Cardiac septum (tissue), 1 donor: ENCODE measurements around the gene MKRN1. TPM values are rescaled to one million over a fixed set of nuclear protein-coding genes. Genes with fewer than 3 reads are reported as not detected.
"Not testable (repeated sequence)": the region's sequence is repeated elsewhere in the genome, so short reads cannot be mapped to it uniquely, and the experiment has no call there.

Experiments used
- DNase-seq: peaks from one replicate; pipeline ENCODE4 v3.0.0-alpha.2; 2020; ENCODE audit warnings: low spot score
- intact Hi-C: fragments of 100-400 bp; cut with DNase I; formaldehyde crosslinking; loops from one replicate; pipeline ENCODE4 v1.14.0; 2022
- long read RNA-seq: library from polyadenylated mRNA; unstranded; transcript quantifications from one replicate; pipeline ENCODE4 v2.0.0, GENCODE V29; 2021
- total RNA-seq: library from RNA; stranded (reverse); fragmentation: NEBNext Ultra II Directional; extraction: Animal tissue kit (Norgen Biotek cat#: 25700); gene quantifications from one replicate; pipeline ENCODE4 v1.2.1, GENCODE V29; 2021
- donor health status: DM: no; HTN: no; CAD: no.

MKRN1 gene
- 95.0 TPM for total RNA-seq
- long read RNA-seq, transcript MKRN1-202 (5 exons, 1,601 nt): minor isoform, 51 of 311 reads
- long read RNA-seq, transcript MKRN1-201 (8 exons, 3,151 nt): major isoform, 203 of 311 reads
- long read RNA-seq, partial matches to known transcripts: 23 of 311 reads
- long read RNA-seq, other reads (novel, unspliced or antisense): 27 of 311 reads

GRCh38 chr7:140479062-140479738 lies at the start of gene MKRN1:
TSS of gene MKRN1 (minus strand) at chr7:140479505. CDS start at chr7:140479344, 161 bp downstream.
- intact Hi-C loops: loop anchor here (2.0 to 5.0 kb wide), 2 partner anchors 38 to 174 kb away; no protein-coding TSS in a partner anchor

GRCh38 chr7:140526787-140527664 lies 47.7 kb upstream of the MKRN1 start:
- intact Hi-C loops: no loop called here
- no peak for DNase-seq

More at GRCh38 chr7:140479062-140479738, at the start of gene MKRN1:
- DNase-seq: peak; percentile 98

- no peak for DNase-seq
- intact Hi-C loops: no loop called here
Observed at GRCh38 chr7:140526214-140526613, 46.9 kb upstream of the MKRN1 start.

GRCh38 chr7:140525743-140526142 lies 46.4 kb upstream of the MKRN1 start:
- no peak for DNase-seq
- intact Hi-C loops: no loop called here

- intact Hi-C loops: no loop called here
- DNase-seq: no peak
Observed at GRCh38 chr7:140521421-140521820, 42.1 kb upstream of the MKRN1 start.

- intact Hi-C loops: loop anchor here (5.0 kb wide), 2 partner anchors 42 to 48 kb away; partner anchors contain the start of gene MKRN1
- DNase-seq: no peak
Observed at GRCh38 chr7:140519007-140519399, 39.7 kb upstream of the MKRN1 start.

GRCh38 chr7:140518370-140519006 lies 39.2 kb upstream of the MKRN1 start:
- intact Hi-C loops: loop anchor here (1.0 to 5.0 kb wide), 3 partner anchors 41 to 135 kb away; partner anchors contain the start of gene MKRN1
- DNase-seq: no peak

- DNase-seq: peak; percentile 92
- intact Hi-C loops: loop anchor here (1.0 to 5.0 kb wide), 3 partner anchors 40 to 136 kb away; partner anchors contain the start of gene MKRN1
Observed at GRCh38 chr7:140517546-140518369, 38.5 kb upstream of the MKRN1 start.

- DNase-seq: no peak
- intact Hi-C loops: no loop called here
Observed at GRCh38 chr7:140512317-140513000, 33.2 kb upstream of the MKRN1 start.

GRCh38 chr7:140509789-140510188 lies 30.5 kb upstream of the MKRN1 start:
- DNase-seq: no peak
- intact Hi-C loops: no loop called here

GRCh38 chr7:140507556-140507955 lies 28.3 kb upstream of the MKRN1 start:
- intact Hi-C loops, DNase-seq: not testable (repeated sequence)

- DNase-seq: peak; percentile 78
- intact Hi-C loops: no loop called here
Observed at GRCh38 chr7:140506788-140507464, 27.6 kb upstream of the MKRN1 start.

GRCh38 chr7:140501966-140502365 lies 22.7 kb upstream of the MKRN1 start:
- intact Hi-C loops: no loop called here
- DNase-seq: no peak

GRCh38 chr7:140497807-140498206 lies 18.5 kb upstream of the MKRN1 start:
- intact Hi-C loops, DNase-seq: not testable (repeated sequence)

- no peak for DNase-seq
- intact Hi-C loops: no loop called here
Observed at GRCh38 chr7:140497241-140497769, 18.0 kb upstream of the MKRN1 start.

GRCh38 chr7:140495514-140496097 lies 16.3 kb upstream of the MKRN1 start:
- no peak for DNase-seq

GRCh38 chr7:140494867-140495266 lies 15.6 kb upstream of the MKRN1 start:
- intact Hi-C loops: no loop called here
- no peak for DNase-seq

More at GRCh38 chr7:140495514-140496097, 16.3 kb upstream of the MKRN1 start:
- intact Hi-C loops: no loop called here
